ENCODE measurements around the gene LRRC7. TPM values are rescaled to one million over a fixed set of nuclear protein-coding genes. Genes with fewer than 3 reads are reported as not detected.

Gene LRRC7
- total RNA-seq, 1 experiment from 2014 or later = not detected

DNA sequence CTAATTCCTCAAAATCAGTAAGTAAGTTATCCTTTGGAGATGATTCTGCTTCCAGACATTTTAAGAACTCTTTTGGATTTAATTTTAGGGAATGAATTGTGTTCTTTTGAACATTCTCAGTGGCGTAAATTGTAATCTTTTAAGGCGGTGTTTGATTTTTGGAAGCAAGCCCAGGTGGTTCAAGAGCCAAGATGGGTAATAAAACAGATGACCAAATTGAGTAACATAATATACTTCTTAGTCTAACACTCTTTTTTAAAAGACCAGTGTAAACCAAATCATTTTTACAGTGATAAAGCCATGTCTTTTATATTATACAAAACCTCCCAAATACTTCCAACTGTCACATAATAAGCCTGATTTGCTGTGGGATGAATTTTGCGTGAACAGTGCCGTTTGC, 503.9 kb downstream of the LRRC7 start:
- BruUV-seq (replicated peaks) = no TSS peak
- no peak for DNase-seq (ENCODE audit: low spot score)
- Histone ChIP-seq H3K27ac (ENCODE audit: low read depth, low read length, poor library complexity, severe bottlenecking) (no peak overlapping the region), H3K9me3 (ENCODE audit: low read depth, low read length, poor library complexity, severe bottlenecking) (no peaks in the 10 kb centered on the region), H3K4me1 (ENCODE audit: insufficient read depth, low read length, poor library complexity, severe bottlenecking) (no peaks in the 10 kb centered on the region), H3K36me3 (ENCODE audit: insufficient read depth, low read length, poor library complexity, severe bottlenecking) (no peaks in the 10 kb centered on the region), H3K27me3 (replicated peaks; ENCODE audit: insufficient read depth, low read depth, low read length, poor library complexity) (no peaks in the 10 kb centered on the region), H3K4me3 (ENCODE audit: low read depth, low read length, poor library complexity, severe bottlenecking) (no peak overlapping the region)
- intact Hi-C loops (cut with micrococcal nuclease; ENCODE audit: unreplicated experiment) = no loop called here
- CTCF ChIA-PET = no interaction called here
- TF ChIP-seq EZH2 (IDR thresholded peaks at IDR 0.05; ENCODE audit: borderline replicate concordance, low read depth, low read length, poor library complexity, severe bottlenecking) = no peak
- TF ChIP-seq, protein P1, sequence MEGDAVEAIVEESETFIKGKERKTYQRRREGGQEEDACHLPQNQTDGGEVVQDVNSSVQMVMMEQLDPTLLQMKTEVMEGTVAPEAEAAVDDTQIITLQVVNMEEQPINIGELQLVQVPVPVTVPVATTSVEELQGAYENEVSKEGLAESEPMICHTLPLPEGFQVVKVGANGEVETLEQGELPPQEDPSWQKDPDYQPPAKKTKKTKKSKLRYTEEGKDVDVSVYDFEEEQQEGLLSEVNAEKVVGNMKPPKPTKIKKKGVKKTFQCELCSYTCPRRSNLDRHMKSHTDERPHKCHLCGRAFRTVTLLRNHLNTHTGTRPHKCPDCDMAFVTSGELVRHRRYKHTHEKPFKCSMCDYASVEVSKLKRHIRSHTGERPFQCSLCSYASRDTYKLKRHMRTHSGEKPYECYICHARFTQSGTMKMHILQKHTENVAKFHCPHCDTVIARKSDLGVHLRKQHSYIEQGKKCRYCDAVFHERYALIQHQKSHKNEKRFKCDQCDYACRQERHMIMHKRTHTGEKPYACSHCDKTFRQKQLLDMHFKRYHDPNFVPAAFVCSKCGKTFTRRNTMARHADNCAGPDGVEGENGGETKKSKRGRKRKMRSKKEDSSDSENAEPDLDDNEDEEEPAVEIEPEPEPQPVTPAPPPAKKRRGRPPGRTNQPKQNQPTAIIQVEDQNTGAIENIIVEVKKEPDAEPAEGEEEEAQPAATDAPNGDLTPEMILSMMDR (conservative IDR thresholded peaks at IDR 0.05; ENCODE audit: low read depth, low read length) = no peak
- POLR2A ChIA-PET (ENCODE audit: low non-redundant PET) = no interaction called here

DNA sequence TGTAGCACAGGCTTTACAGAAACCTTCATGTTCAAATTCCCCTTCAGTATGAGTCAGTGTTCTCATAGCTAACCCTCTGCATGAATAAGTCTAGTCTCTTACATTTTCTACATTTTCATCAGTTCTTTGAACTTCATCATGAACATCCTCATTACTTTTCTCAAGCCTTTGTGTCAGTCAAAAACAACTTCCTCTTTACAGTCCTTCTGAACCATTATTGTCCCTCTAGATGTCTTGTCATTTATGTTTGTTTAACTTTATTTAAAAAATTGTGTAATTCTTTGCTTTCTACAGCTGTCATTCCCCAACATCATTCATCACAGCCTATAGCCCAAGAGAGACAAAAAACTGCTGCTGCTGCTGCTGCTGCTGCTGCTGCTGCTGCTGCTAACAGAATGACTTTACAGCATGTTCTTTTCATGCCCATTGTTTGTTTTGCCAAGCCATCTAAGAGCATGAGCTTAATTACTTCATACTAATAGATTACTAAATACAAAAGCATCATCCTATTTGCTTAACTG, 504.6 kb downstream of the LRRC7 start:
- BruUV-seq (replicated peaks) = no TSS peak
- no peaks in the 10 kb centered on the region for H3K27me3 ChIP-seq (replicated peaks; ENCODE audit: insufficient read depth, low read depth, low read length, poor library complexity)
- no peak for DNase-seq (ENCODE audit: low spot score)
- POLR2A ChIA-PET (ENCODE audit: low non-redundant PET) = no interaction called here
- H3K9me3 ChIP-seq (ENCODE audit: low read depth, low read length, poor library complexity, severe bottlenecking) = no peaks in the 10 kb centered on the region
- H3K4me1 ChIP-seq (ENCODE audit: insufficient read depth, low read length, poor library complexity, severe bottlenecking) = no peaks in the 10 kb centered on the region
- H3K4me3 ChIP-seq (ENCODE audit: low read depth, low read length, poor library complexity, severe bottlenecking) = no peak overlapping the region
- intact Hi-C loops (cut with micrococcal nuclease; ENCODE audit: unreplicated experiment) = no loop called here
- H3K36me3 ChIP-seq (ENCODE audit: insufficient read depth, low read length, poor library complexity, severe bottlenecking) = no peaks in the 10 kb centered on the region
- CTCF ChIA-PET = no interaction called here
- no peak overlapping the region for H3K27ac ChIP-seq (ENCODE audit: low read depth, low read length, poor library complexity, severe bottlenecking)
- TF ChIP-seq EZH2 (IDR thresholded peaks at IDR 0.05; ENCODE audit: borderline replicate concordance, low read depth, low read length, poor library complexity, severe bottlenecking) = no peak
- TF ChIP-seq, protein P1 (conservative IDR thresholded peaks at IDR 0.05; ENCODE audit: low read depth, low read length) = no peak

DNA sequence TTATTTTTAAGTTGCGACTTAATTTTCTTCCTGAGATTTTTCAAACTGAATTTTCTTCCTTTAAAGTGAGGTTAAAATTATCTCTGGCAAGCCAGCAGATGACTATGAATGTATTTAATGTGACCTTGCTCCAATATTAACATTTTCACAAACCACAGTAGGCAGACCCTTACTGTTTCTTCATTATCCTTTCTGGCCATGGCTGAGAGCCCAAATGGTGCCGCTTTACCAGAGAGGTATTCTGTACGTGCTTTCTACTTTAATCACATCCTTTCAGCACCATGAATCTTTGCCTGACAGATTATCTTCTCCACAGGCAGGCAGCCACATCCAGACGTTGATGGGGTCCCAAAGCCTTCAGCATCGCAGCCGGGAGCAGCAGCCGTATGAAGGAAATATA, 508.0 kb downstream of the LRRC7 start:
- POLR2A ChIA-PET (ENCODE audit: low non-redundant PET) = no interaction called here
- Histone ChIP-seq H3K27ac (ENCODE audit: low read depth, low read length, poor library complexity, severe bottlenecking) (no peak overlapping the region), H3K27me3 (replicated peaks; ENCODE audit: insufficient read depth, low read depth, low read length, poor library complexity) (no peaks in the 10 kb centered on the region), H3K36me3 (ENCODE audit: insufficient read depth, low read length, poor library complexity, severe bottlenecking) (no peaks in the 10 kb centered on the region), H3K4me3 (ENCODE audit: low read depth, low read length, poor library complexity, severe bottlenecking) (no peak overlapping the region), H3K4me1 (ENCODE audit: insufficient read depth, low read length, poor library complexity, severe bottlenecking) (no peaks in the 10 kb centered on the region), H3K9me3 (ENCODE audit: low read depth, low read length, poor library complexity, severe bottlenecking) (no peaks in the 10 kb centered on the region)
- no peak for TF ChIP-seq EZH2 (IDR thresholded peaks at IDR 0.05; ENCODE audit: borderline replicate concordance, low read depth, low read length, poor library complexity, severe bottlenecking)
- TF ChIP-seq, protein P1 (conservative IDR thresholded peaks at IDR 0.05; ENCODE audit: low read depth, low read length) = no peak
- no TSS peak for BruUV-seq (replicated peaks)
- intact Hi-C loops (cut with micrococcal nuclease; ENCODE audit: unreplicated experiment) = no loop called here
- CTCF ChIA-PET = no interaction called here
- no peak for DNase-seq (ENCODE audit: low spot score)
